Vagina (tissue), 2 donors: ENCODE measurements around the gene FTCDNL1.

Source experiments
- CTCF ChIP-seq, 3 experiments: fragments of 450-650 bp in 2 of 3; fragments of 200-600 bp in 1 of 3; sonication (generic) in 1 of 3; IDR thresholded peaks; one replicate each; pipeline ENCODE4 v1.5.1; 2017 to 2019; ENCODE audit warnings: antibody characterized with exemption in 3 of 3, mild to moderate bottlenecking in 2 of 3, moderate library complexity in 2 of 3
- POLR2AphosphoS5 ChIP-seq, 2 donors: sonication (generic); formaldehyde crosslinking; IDR thresholded peaks; one replicate each; pipeline ENCODE4 v1.9.0; 2017; ENCODE audit warnings: antibody characterized with exemption in 2 of 2, mild to moderate bottlenecking in 2 of 2, low read depth in 1 of 2; ENCODE audit not compliant: insufficient read depth in 1 of 2

- TF ChIP-seq CTCF (IDR thresholded peaks at IDR 0.05) (no peak), POLR2AphosphoS5 (IDR thresholded peaks at IDR 0.05; ENCODE audit: insufficient read depth in 1 of 2, low read depth in 1 of 2) (no peak)
Observed at GRCh38 chr2:199818754-199819153, 32.2 kb downstream of the FTCDNL1 start.
